Psoas muscle (tissue), 8 donors: ENCODE measurements around the gene IVD. TPM values are rescaled to one million over a fixed set of nuclear protein-coding genes. Genes with fewer than 3 reads are reported as not detected.

Experiments used
- ATAC-seq, 4 donors: fragments of 200-7000 bp; cut with Tn5 transposase; one replicate each; pipeline ENCODE4 v1.9.1; 2020; ENCODE audit warnings: moderate library complexity in 3 of 4, mild to moderate bottlenecking in 2 of 4
- DNase-seq, 2 donors: peaks; one replicate each; pipeline ENCODE4 v3.0.0-alpha.2; 2020
- H3K27ac ChIP-seq: fragments of 200-600 bp; one replicate; pipeline ENCODE4 v1.8.0; 2022
- H3K27me3 ChIP-seq, 3 donors: fragments of 200-600 bp in 1 of 3; one replicate each; pipeline versions ENCODE4 v1.6.1 to v1.8.0; 2013 to 2022; ENCODE audit warnings: low read length in 2 of 3, mild to moderate bottlenecking in 2 of 3, moderate library complexity in 1 of 3; ENCODE audit not compliant: insufficient read depth in 3 of 3
- H3K36me3 ChIP-seq, 2 donors: fragments of 200-600 bp in 1 of 2; one replicate each; pipeline versions ENCODE4 v1.6.1 to v1.8.0; 2013 to 2022; ENCODE audit warnings: low read depth in 1 of 2, mild to moderate bottlenecking in 1 of 2, moderate library complexity in 1 of 2; ENCODE audit not compliant: insufficient read depth in 1 of 2
- H3K4me1 ChIP-seq: fragments of 200-600 bp; one replicate; pipeline ENCODE4 v1.8.0; 2022
- H3K4me3 ChIP-seq: fragments of 200-600 bp; one replicate; pipeline ENCODE4 v1.8.0; 2022; ENCODE audit warnings: mild to moderate bottlenecking
- H3K9me3 ChIP-seq: fragments of 200-600 bp; one replicate; pipeline ENCODE4 v1.8.0; 2022
- WGBS, 3 donors: extraction: QIAGEN DNeasy Blood & Tissue Kit; methylation state at CpG; one replicate each; pipeline versions ENCODE4 v1.1.6 to v1.1.7; 2013; 5-methylcytosine and 5-hydroxymethylcytosine counted together
- intact Hi-C, 2 donors: fragments of 100-400 bp; cut with DNase I; formaldehyde crosslinking; loops; one replicate each; pipeline versions ENCODE4 v1.11.0 to v1.14.2; 2022
- polyA plus RNA-seq, 3 donors: library from polyadenylated mRNA; stranded (reverse); fragments of 200-250 nt; gene quantifications; one replicate each; pipeline ENCODE4 v1.2.3, GENCODE V29; 2013
- total RNA-seq, 4 donors: library from RNA; stranded (reverse); fragmentation: NEBNext Ultra II Directional in 2 of 4; extraction: Animal tissue kit (Norgen Biotek cat#: 25700) in 2 of 4; gene quantifications; one replicate each; pipeline versions ENCODE4 v1.2.1 to v1.2.4, GENCODE V29; 2021 to 2023
- TF ChIP-seq, protein P1 (sequence below): fragments of 200-600 bp; IDR thresholded peaks from one replicate; pipeline ENCODE4 v1.8.0; 2022; ENCODE audit warnings: antibody characterized with exemption
- donor health status: healthy with polysubstance abuse.
- donor health status: DM: no; HTN: no; CAD: no; lungs with moderate emphysema.
- donor health status: Bipolar disorder and iron deficiency.
- donor health status: healthy.
- donor health status: DM: yes; HTN: yes; CAD: no.
- donor health status: DM: no; HTN: no; CAD: no.
- donor health status: DM: no; HTN: no; CAD: no.
- donor health status: DM: yes; HTN: yes; CAD: no.

The IVD gene
- total and polyA plus RNA-seq, 7 donors, result 27.1 to 102 (median 46.5) TPM

DNA sequence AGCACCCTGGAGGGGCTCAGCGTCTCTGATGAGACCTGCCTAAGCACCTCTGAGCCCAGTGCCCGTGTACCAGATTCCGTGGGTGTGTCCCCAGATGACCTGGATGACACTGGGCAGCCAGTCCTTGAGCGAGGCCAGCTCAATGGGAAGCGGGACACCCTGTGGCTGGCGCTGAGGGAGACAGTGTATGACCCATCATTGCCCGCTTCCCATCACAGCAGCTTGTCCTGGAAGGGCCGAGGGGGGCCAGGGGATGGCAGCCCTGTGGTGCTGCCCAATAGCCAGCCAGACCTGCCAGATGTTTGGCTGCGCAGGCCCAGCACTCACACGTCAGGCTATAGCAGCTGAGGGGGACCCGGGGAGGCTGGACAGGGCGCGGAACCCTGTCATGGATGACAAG is 35.6 kb upstream of the IVD start:
- H3K27ac ChIP-seq, result no peak overlapping the region
- DNase-seq, result no peak
- WGBS, 3 donors, result 67 to 82% (median 69%) methylated on average over 13 of the region's 13 CpGs
- intact Hi-C loops, result loop anchor here in 1 of 2 donors (5.0 kb wide), 1 partner anchor 52 kb away; no protein-coding TSS in a partner anchor
- H3K4me3 ChIP-seq, result no peak overlapping the region
- no peaks in the 10 kb centered on the region for H3K36me3 ChIP-seq
- no peaks in the 10 kb centered on the region for H3K9me3 ChIP-seq
- peaks cover 18% of the 10 kb centered on the region for H3K4me1 ChIP-seq
- TF ChIP-seq, protein P1, sequence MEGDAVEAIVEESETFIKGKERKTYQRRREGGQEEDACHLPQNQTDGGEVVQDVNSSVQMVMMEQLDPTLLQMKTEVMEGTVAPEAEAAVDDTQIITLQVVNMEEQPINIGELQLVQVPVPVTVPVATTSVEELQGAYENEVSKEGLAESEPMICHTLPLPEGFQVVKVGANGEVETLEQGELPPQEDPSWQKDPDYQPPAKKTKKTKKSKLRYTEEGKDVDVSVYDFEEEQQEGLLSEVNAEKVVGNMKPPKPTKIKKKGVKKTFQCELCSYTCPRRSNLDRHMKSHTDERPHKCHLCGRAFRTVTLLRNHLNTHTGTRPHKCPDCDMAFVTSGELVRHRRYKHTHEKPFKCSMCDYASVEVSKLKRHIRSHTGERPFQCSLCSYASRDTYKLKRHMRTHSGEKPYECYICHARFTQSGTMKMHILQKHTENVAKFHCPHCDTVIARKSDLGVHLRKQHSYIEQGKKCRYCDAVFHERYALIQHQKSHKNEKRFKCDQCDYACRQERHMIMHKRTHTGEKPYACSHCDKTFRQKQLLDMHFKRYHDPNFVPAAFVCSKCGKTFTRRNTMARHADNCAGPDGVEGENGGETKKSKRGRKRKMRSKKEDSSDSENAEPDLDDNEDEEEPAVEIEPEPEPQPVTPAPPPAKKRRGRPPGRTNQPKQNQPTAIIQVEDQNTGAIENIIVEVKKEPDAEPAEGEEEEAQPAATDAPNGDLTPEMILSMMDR, result no peak
- ATAC-seq, result no peak
- no peaks in the 10 kb centered on the region for H3K27me3 ChIP-seq

- DNase-seq, result no peak
- H3K4me3 ChIP-seq, result no peak overlapping the region
- H3K27ac ChIP-seq, result no peak overlapping the region
- no peak for ATAC-seq
- 45 to 66% (median 65%) methylated on average over 2 of the region's 2 CpGs for WGBS, 3 donors
- no peaks in the 10 kb centered on the region for H3K36me3 ChIP-seq
- H3K9me3 ChIP-seq, result no peaks in the 10 kb centered on the region
- intact Hi-C loops, result no loop called here
- TF ChIP-seq, protein P1, result no peak
- H3K27me3 ChIP-seq, result no peaks in the 10 kb centered on the region
- H3K4me1 ChIP-seq, result no peaks in the 10 kb centered on the region
Observed at GRCh38 chr15:40372981-40373380, 32.6 kb upstream of the IVD start.

GRCh38 chr15:40377606-40378005 is 28.0 kb upstream of the IVD start:
- Histone ChIP-seq H3K4me1 (peaks cover 18% of the 10 kb centered on the region), H3K36me3 (no peaks in the 10 kb centered on the region), H3K4me3 (no peak overlapping the region), H3K27me3 (no peaks in the 10 kb centered on the region), H3K9me3 (no peaks in the 10 kb centered on the region), H3K27ac (no peak overlapping the region)
- no peak for DNase-seq
- TF ChIP-seq, protein P1, result no peak
- ATAC-seq, result no peak
- 74 to 77% (median 74%) methylated on average over 3 of the region's 3 CpGs for WGBS, 3 donors
- intact Hi-C loops, result no loop called here

DNA sequence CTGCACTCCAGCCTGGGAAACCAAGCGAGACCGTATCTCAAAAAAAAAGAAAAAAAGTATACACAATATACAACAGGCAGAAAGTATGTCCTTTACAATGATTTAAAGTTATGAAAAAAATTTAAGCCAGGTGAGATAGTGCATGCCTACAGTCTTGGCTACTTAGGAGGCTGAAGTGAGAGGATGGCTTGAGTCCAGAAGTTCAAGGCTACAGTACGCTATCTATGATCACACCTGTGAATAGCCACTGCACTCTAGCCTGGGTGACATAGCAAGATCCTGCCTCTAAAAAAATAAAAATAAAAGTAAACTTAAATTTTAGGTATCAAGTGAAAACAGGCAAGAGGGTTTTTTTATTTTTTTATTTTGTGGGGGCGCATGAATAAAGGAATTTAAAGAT is 26.2 kb upstream of the IVD start:
- peak overlapping the region; percentile 81 for H3K27ac ChIP-seq

More for the DNA sequence above, 26.2 kb upstream of the IVD start:
- intact Hi-C loops, result no loop called here
- no peaks in the 10 kb centered on the region for H3K27me3 ChIP-seq
- no peaks in the 10 kb centered on the region for H3K36me3 ChIP-seq
- H3K9me3 ChIP-seq, result no peaks in the 10 kb centered on the region
- H3K4me1 ChIP-seq, result peaks cover 25% of the 10 kb centered on the region
- ATAC-seq, result no peak
- TF ChIP-seq, protein P1, result no peak
- 80 to 84% (median 81%) methylated on average over 4 of the region's 4 CpGs for WGBS, 3 donors
- DNase-seq, result no peak
- H3K4me3 ChIP-seq, result no peak overlapping the region
